ENCODE results near the gene MSH2. TPM values are rescaled to one million over a fixed set of nuclear protein-coding genes. Genes with fewer than 3 reads are reported as not detected.

MSH2 gene
- total and polyA plus RNA-seq, 2 donors (not counting 3 experiments of a cell fraction or from before 2014, with no cell fraction given), result 9.7 to 30.5 TPM

GRCh38 chr2:47488870-47489584 lies 86.1 kb downstream of the MSH2 start:
- no peaks in the 10 kb centered on the region for H3K9me3 ChIP-seq (replicated peaks; ENCODE audit: control insufficient read depth, insufficient read depth, low read length)
- CTCF ChIA-PET, result interaction anchor here (1.1 to 1.6 kb wide), 4 partner anchors 15 to 278 kb away, joined by 3 to 6 read pairs (median 4); no protein-coding TSS in a partner anchor
- H4K20me1 ChIP-seq (replicated peaks; ENCODE audit: control insufficient read depth, extremely low read depth, insufficient read depth, low read length), result no peaks in the 10 kb centered on the region
- POLR2A ChIA-PET, result no interaction called here
- H2AFZ ChIP-seq (ENCODE audit: low read depth, low read length), result no peak overlapping the region
- H3K9me1 ChIP-seq (replicated peaks; ENCODE audit: control insufficient read depth, extremely low read depth, insufficient read depth, low read length), result no peaks in the 10 kb centered on the region
- H3K4me2 ChIP-seq (ENCODE audit: insufficient read depth, low read length), result no peak overlapping the region
- dilution Hi-C loops (cut with MboI; ENCODE audit: extremely low pct_ligation_motif_present, low sequenced_read_pairs) (no loop called here), intact Hi-C loops (cut with micrococcal nuclease) (no loop called here)
- no peaks in the 10 kb centered on the region for H3K4me1 ChIP-seq (ENCODE audit: control insufficient read depth, extremely low read depth, insufficient read depth, low read length)
- FAIRE-seq (peak; percentile 38), DNase-seq (ENCODE audit: low read depth, low spot score) (peak; percentile 50)
- peaks cover 0 to 4% of the 10 kb centered on the region in 2 experiments for H3K36me3 ChIP-seq (ENCODE audit: control insufficient read depth in 2 of 2, extremely low read depth in 1 of 2, insufficient read depth in 2 of 2, low read length in 2 of 2)
- no peak overlapping the region for H3K9ac ChIP-seq (replicated peaks; ENCODE audit: extremely low read depth, insufficient read depth, low read length)
- TF ChIP-seq FOS (IDR thresholded peaks at IDR 0.05; ENCODE audit: borderline replicate concordance, insufficient read depth, low read length), result peak; percentile 30
- no peak for TF ChIP-seq JUN (IDR thresholded peaks at IDR 0.05; ENCODE audit: borderline replicate concordance, insufficient read depth, insufficient read length, low read depth)
- H3K79me2 ChIP-seq (ENCODE audit: control insufficient read depth, insufficient read depth, low read length), result no peaks in the 10 kb centered on the region
- no peak overlapping the region for H3K4me3 ChIP-seq (replicated peaks in 1 of 3; ENCODE audit: insufficient read depth in 1 of 3, low read depth in 1 of 3, low read length in 3 of 3)
- H3K27ac ChIP-seq (ENCODE audit: insufficient read depth, low read depth, low read length), result no peak overlapping the region
- H3K27me3 ChIP-seq (ENCODE audit: control insufficient read depth in 2 of 2, insufficient read depth in 2 of 2, low read length in 2 of 2), result no peaks in the 10 kb centered on the region
- BruUV-seq (replicated peaks), result no TSS peak

GRCh38 chr2:47490406-47490805 lies 87.5 kb downstream of the MSH2 start:
- Histone ChIP-seq H2AFZ (ENCODE audit: low read depth, low read length) (no peak overlapping the region), H3K9me3 (replicated peaks; ENCODE audit: control insufficient read depth, insufficient read depth, low read length) (no peaks in the 10 kb centered on the region), H3K27ac (ENCODE audit: insufficient read depth, low read depth, low read length) (no peak overlapping the region), H3K4me2 (ENCODE audit: insufficient read depth, low read length) (no peak overlapping the region), H3K9me1 (replicated peaks; ENCODE audit: control insufficient read depth, extremely low read depth, insufficient read depth, low read length) (no peaks in the 10 kb centered on the region), H3K36me3 (ENCODE audit: control insufficient read depth in 2 of 2, extremely low read depth in 1 of 2, insufficient read depth in 2 of 2, low read length in 2 of 2) (no peaks in the 10 kb centered on the region), H3K79me2 (ENCODE audit: control insufficient read depth, insufficient read depth, low read length) (no peaks in the 10 kb centered on the region), H3K4me3 (replicated peaks in 1 of 3; ENCODE audit: insufficient read depth in 1 of 3, low read depth in 1 of 3, low read length in 3 of 3) (no peak overlapping the region), H3K27me3 (ENCODE audit: control insufficient read depth in 2 of 2, insufficient read depth in 2 of 2, low read length in 2 of 2) (no peaks in the 10 kb centered on the region), H3K9ac (replicated peaks; ENCODE audit: extremely low read depth, insufficient read depth, low read length) (no peak overlapping the region), H4K20me1 (replicated peaks; ENCODE audit: control insufficient read depth, extremely low read depth, insufficient read depth, low read length) (no peaks in the 10 kb centered on the region), H3K4me1 (ENCODE audit: control insufficient read depth, extremely low read depth, insufficient read depth, low read length) (no peaks in the 10 kb centered on the region)
- no peak for DNase-seq (ENCODE audit: low read depth, low spot score)
- POLR2A ChIA-PET, result no interaction called here
- intact Hi-C loops (cut with micrococcal nuclease), result no loop called here
- CTCF ChIA-PET, result interaction anchor here (1.1 to 1.9 kb wide), 5 partner anchors 9 to 277 kb away, joined by 3 to 6 read pairs (median 3); no protein-coding TSS in a partner anchor
- dilution Hi-C loops (cut with MboI; ENCODE audit: extremely low pct_ligation_motif_present, low sequenced_read_pairs), result no loop called here
- BruUV-seq (replicated peaks), result no TSS peak
- TF ChIP-seq CTCF (IDR thresholded peaks at IDR 0.05; ENCODE audit: extremely low read depth in 1 of 2, insufficient read depth in 1 of 2, low read depth in 1 of 2, low read length in 2 of 2), result no peak
- TF ChIP-seq FOS (IDR thresholded peaks at IDR 0.05; ENCODE audit: borderline replicate concordance, insufficient read depth, low read length), result no peak
- TF ChIP-seq GATA2 (IDR thresholded peaks at IDR 0.05; ENCODE audit: insufficient read depth, insufficient read length, low read depth, low read length), result no peak
- no peak for TF ChIP-seq POLR2AphosphoS5 (IDR thresholded peaks at IDR 0.05; ENCODE audit: insufficient read depth, low read depth, low read length)
- no peak for TF ChIP-seq MYC (IDR thresholded peaks at IDR 0.05; ENCODE audit: low read depth, low read length)
- no peak for TF ChIP-seq POLR2A (IDR thresholded peaks at IDR 0.05; ENCODE audit: low read depth, low read length)
- no peak for TF ChIP-seq MAX (IDR thresholded peaks at IDR 0.05; ENCODE audit: insufficient read depth, insufficient read length)
- no peak for TF ChIP-seq JUN (IDR thresholded peaks at IDR 0.05; ENCODE audit: borderline replicate concordance, insufficient read depth, insufficient read length, low read depth)
- no peak for TF ChIP-seq EZH2 (IDR thresholded peaks at IDR 0.05; ENCODE audit: borderline replicate concordance, low read depth, low read length, severe bottlenecking)
- FAIRE-seq, result no peak
